HTR-8/SVneo (cell line): ENCODE data around the gene IMP4.
A peak's percentile ranks its signal among the peaks of the same experiment; 100 is the strongest.

Experiments
- DNase-seq: peaks from one replicate; pipeline ENCODE4 v3.0.0; 2011; ENCODE audit warnings: low spot score, mixed read lengths; ENCODE audit not compliant: insufficient read length
- FAIRE-seq: peaks from 2 replicates; lab custom pipeline; 2011; peaks lifted over from hg19 to GRCh38; lab: Jason Lieb, UNC

Gene IMP4

DNA sequence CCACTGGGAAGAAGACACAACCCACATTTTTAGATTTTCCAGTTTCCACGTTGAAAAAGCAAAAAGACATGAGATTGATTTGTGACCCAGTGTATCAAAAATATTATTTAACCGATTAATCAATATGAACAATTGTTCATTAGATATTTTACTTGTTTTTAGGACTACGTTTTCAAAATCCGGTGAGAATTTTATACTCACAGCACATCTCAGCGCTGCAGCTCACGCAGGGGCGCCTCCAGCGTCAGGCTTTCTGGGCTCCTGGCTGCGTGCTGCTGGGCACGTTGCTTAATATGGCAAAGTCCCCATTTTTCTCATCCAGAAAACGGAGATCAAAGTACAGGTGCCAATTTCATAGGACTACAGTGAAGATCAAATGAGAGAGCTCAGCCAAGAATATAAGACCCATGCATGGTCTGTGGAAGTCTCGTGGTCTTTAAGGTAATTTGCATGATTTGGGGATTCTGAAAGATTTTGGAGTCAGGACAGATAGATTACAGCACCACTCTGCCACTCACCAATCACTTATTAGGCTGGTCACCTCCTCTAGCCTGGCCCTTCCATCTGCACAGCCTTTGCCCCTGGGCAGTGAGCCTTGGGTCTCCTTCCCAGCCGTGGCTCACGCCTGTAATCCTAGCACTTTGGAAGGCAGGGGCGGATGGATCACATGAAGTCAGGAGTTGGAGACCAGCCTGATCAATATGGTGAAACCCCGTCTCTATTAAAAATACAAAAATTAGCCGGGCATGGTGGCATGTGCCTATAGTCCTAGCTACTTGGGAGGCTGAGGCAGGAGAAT lies 49.4 kb downstream of the IMP4 start:
- FAIRE-seq (no peak), DNase-seq (no peak)

DNA sequence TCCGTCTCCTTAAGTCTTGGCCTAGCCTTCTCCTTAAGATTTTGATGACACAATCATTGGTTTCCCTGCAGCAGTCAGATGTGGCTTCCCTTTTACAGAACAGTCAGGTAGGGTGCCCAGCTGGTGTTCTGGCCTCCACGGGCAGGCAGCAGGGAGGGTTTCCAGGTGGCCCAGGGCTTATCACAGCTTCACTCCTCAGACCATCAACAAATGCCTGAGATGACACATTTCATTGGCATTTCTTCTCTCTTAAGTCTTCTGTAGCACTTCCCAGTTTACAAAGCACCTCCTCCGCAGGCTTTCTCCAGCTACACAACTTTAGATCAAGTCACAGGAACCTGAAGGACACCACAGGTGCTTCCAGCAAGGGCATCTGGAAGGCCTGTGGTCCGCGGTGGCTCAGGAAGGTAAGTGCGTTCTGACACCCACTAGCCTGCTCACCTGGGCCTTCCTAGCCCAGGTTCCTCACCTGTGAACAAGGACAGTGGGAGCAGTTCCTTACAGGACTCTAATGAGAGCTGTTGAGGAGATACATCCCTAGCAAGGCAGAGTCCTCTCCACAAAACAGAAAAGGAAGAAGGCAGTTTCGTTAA lies 50.7 kb downstream of the IMP4 start:
- no peak for FAIRE-seq
- peak; percentile 57 for DNase-seq
